ENCODE data around the gene PARP11. TPM values are rescaled to one million over a fixed set of nuclear protein-coding genes. Genes with fewer than 3 reads are reported as not detected.
"Not testable (repeated sequence)": the region's sequence is repeated elsewhere in the genome, so short reads cannot be mapped to it uniquely, and the experiment has no call there.

Gene PARP11
- total RNA-seq, 2 experiments from 2014 or later = 15.9 to 29.7 TPM

DNA sequence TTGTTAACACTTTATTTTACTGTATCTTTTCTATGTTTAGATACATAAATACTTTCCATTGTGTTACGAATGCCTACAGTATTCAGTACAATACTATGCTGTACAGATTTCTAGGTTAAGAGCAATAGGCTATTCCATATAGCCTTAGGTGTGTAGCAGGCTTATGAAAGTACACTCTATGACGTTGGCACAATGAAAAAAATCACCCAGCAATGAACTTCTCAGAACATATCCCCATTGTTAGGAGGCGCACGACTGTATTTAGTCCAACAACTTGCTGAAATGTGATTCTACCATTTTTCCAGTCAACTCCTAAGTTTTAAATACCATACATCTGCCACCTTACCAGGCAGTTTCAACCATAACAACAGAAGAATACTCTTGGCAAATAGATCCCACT lies 1.8 kb downstream of the PARP11 start:
- Mint-ChIP-seq H3K36me3 (peaks cover 30% of the 10 kb centered on the region), H3K4me1 (peaks cover 39% of the 10 kb centered on the region), H3K27me3 (no peaks in the 10 kb centered on the region), H3K4me3 (peak overlapping the region; percentile 97), H3K27ac (peak overlapping the region; percentile 96), H3K9me3 (ENCODE audit: low read depth) (peaks cover 6% of the 10 kb centered on the region)
- ATAC-seq (no peak), DNase-seq (no peak)
- CTCF ChIA-PET = no interaction called here

DNA sequence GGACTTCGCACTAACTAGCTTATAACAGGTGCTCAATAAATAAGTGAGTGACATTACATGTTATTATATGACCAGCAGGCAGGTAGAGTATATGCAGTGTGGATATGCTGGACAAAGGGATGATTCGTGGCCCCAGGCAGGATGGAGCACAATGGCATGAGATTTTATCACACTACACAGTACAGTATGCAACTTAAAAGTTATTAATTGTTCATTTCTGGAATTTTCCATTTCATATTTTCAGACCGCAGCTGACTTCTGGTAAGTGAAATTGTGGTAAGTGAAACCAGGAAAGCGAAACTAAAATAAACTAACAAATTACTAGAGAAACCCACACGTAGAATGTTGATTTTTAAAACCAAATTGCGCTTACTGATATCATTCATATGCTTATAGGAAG lies 3.3 kb downstream of the PARP11 start:
- peaks cover 44% of the 10 kb centered on the region for H3K36me3 Mint-ChIP-seq

DNA sequence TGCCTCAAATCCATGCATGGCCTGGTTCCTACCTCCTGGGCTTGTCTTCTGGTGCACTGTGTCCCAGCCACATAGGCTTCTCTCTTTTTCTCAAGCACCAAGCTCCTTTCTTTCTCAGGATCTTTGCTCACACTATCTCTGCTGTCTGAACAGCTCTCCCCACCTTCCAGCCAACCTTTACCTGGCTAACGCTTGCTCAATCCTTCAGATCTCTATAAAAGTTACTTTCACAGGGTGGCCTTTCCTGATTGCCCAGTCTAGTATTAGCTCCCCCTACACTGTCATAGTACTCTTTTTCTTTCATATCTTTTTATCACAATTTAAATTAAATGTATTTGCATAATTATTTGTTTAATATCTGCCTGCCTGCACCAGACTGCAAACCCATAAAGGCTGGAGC lies 3.8 kb downstream of the PARP11 start:
- no peak for ATAC-seq
- CTCF ChIA-PET = interaction anchor here (0.8 to 2.3 kb wide), 6 partner anchors 10 to 569 kb away, joined by 3 to 8 read pairs (median 4); no protein-coding TSS in a partner anchor

More for the DNA sequence above, 3.3 kb downstream of the PARP11 start:
- ATAC-seq (peak; percentile 21), DNase-seq (peak; percentile 53)
- Mint-ChIP-seq H3K4me3 (peak overlapping the region; percentile 97), H3K27ac (peak overlapping the region; percentile 96), H3K27me3 (no peaks in the 10 kb centered on the region), H3K4me1 (peaks cover 39% of the 10 kb centered on the region), H3K9me3 (ENCODE audit: low read depth) (peaks cover 12% of the 10 kb centered on the region)
- CTCF ChIA-PET = interaction anchor here (0.8 to 2.3 kb wide), 6 partner anchors 10 to 570 kb away, joined by 3 to 8 read pairs (median 4); no protein-coding TSS in a partner anchor

DNA sequence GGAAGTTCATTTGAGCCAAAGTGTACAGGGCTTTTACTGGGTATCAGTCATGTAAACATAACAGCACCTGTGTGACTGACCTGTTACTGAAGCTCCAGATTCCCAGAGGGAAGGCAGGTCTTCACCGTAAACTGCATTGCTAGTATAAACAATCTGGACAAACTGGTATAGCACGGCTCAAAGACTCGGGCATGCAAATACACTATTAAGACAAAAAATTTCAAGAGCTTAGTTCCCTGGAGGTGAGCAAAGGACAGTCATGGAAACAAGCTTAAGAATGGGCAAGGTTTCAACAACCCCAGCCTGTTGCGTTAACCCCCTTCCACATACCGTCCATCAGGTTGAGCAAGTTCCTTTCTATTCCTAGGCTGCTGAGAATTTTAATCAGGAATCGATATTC lies 9.4 kb downstream of the PARP11 start:
- H3K4me1 Mint-ChIP-seq = peaks cover 7% of the 10 kb centered on the region
- no peak for ATAC-seq
- no peak overlapping the region for H3K4me3 Mint-ChIP-seq
- CTCF ChIA-PET = no interaction called here
- H3K9me3 Mint-ChIP-seq (ENCODE audit: low read depth) = peaks cover 11% of the 10 kb centered on the region
- H3K27me3 Mint-ChIP-seq = no peaks in the 10 kb centered on the region
- DNase-seq = no peak
- H3K36me3 Mint-ChIP-seq = peaks cover 62% of the 10 kb centered on the region
- H3K27ac Mint-ChIP-seq = no peak overlapping the region

More for the DNA sequence above, 3.8 kb downstream of the PARP11 start:
- peak overlapping the region; percentile 96 for H3K27ac Mint-ChIP-seq
- peak overlapping the region; percentile 97 for H3K4me3 Mint-ChIP-seq
- H3K36me3 Mint-ChIP-seq = peaks cover 48% of the 10 kb centered on the region
- no peaks in the 10 kb centered on the region for H3K27me3 Mint-ChIP-seq
- no peak for DNase-seq
- peaks cover 38% of the 10 kb centered on the region for H3K4me1 Mint-ChIP-seq
- peaks cover 14% of the 10 kb centered on the region for H3K9me3 Mint-ChIP-seq (ENCODE audit: low read depth)

- CTCF ChIA-PET = no interaction called here
- H3K27me3 Mint-ChIP-seq = no peaks in the 10 kb centered on the region
- H3K4me3 Mint-ChIP-seq = no peak overlapping the region
- no peak for DNase-seq
- H3K27ac Mint-ChIP-seq = no peak overlapping the region
- H3K36me3 Mint-ChIP-seq = peaks cover 45% of the 10 kb centered on the region
- peaks cover 6% of the 10 kb centered on the region for H3K9me3 Mint-ChIP-seq (ENCODE audit: low read depth)
- peaks cover 28% of the 10 kb centered on the region for H3K4me1 Mint-ChIP-seq
- ATAC-seq = no peak
Measured at GRCh38 chr12:3842517-3842916, 30.7 kb downstream of the PARP11 start.

GRCh38 chr12:3841783-3842182 lies 31.4 kb downstream of the PARP11 start:
- Mint-ChIP-seq H3K36me3 (peaks cover 41% of the 10 kb centered on the region), H3K27me3 (no peaks in the 10 kb centered on the region), H3K4me3 (no peak overlapping the region), H3K4me1 (peaks cover 32% of the 10 kb centered on the region), H3K9me3 (ENCODE audit: low read depth) (peaks cover 2% of the 10 kb centered on the region), H3K27ac (no peak overlapping the region)
- ATAC-seq (no peak), DNase-seq (no peak)
- CTCF ChIA-PET = no interaction called here

- ATAC-seq; CTCF ChIA-PET; H3K27me3 Mint-ChIP-seq; H3K9me3 Mint-ChIP-seq (ENCODE audit: low read depth); H3K4me3 Mint-ChIP-seq; DNase-seq; H3K27ac Mint-ChIP-seq: not testable (repeated sequence)
- H3K36me3 Mint-ChIP-seq = peaks cover 42% of the 10 kb centered on the region
- H3K4me1 Mint-ChIP-seq = peaks cover 32% of the 10 kb centered on the region
Measured at GRCh38 chr12:3840833-3841232, 32.4 kb downstream of the PARP11 start.

DNA sequence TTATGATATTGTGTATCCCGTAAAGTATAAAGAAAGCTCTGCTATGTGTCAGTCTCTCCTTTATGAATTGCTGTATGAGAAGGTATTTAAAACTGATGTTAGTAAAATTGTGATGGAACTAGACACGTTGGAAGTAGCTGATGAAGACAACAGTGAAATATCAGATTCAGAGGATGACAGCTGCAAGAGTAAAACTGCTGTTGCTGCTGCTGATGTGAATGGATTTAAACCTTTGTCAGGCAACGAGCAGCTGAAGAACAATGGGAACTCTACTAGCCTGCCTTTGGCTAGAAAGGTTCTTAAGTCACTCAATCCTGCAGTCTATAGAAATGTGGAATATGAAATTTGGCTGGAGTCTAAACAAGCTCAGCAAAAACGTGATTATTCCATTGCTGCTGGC lies 33.5 kb downstream of the PARP11 start:
- CTCF ChIA-PET; H3K9me3 Mint-ChIP-seq (ENCODE audit: low read depth): not testable (repeated sequence)
- H3K36me3 Mint-ChIP-seq = peaks cover 42% of the 10 kb centered on the region

GRCh38 chr12:3838701-3839548 lies 34.3 kb downstream of the PARP11 start:
- peak; percentile 81 for ATAC-seq
- peaks cover 22% of the 10 kb centered on the region for H3K4me1 Mint-ChIP-seq
- H3K27me3 Mint-ChIP-seq; H3K27ac Mint-ChIP-seq; DNase-seq; H3K9me3 Mint-ChIP-seq (ENCODE audit: low read depth); CTCF ChIA-PET: not testable (repeated sequence)
- peak overlapping the region; percentile 61 for H3K4me3 Mint-ChIP-seq
- peaks cover 40% of the 10 kb centered on the region for H3K36me3 Mint-ChIP-seq

More for the DNA sequence above, 33.5 kb downstream of the PARP11 start:
- H3K4me3 Mint-ChIP-seq, H3K27me3 Mint-ChIP-seq, ATAC-seq, H3K27ac Mint-ChIP-seq, DNase-seq: not testable (repeated sequence)
- H3K4me1 Mint-ChIP-seq = peaks cover 29% of the 10 kb centered on the region

GRCh38 chr12:3838076-3838475 lies 35.1 kb downstream of the PARP11 start:
- Mint-ChIP-seq H3K4me3 (peak overlapping the region; percentile 61), H3K36me3 (peaks cover 39% of the 10 kb centered on the region), H3K4me1 (peaks cover 15% of the 10 kb centered on the region), H3K27ac (no peak overlapping the region), H3K9me3 (ENCODE audit: low read depth) (peaks cover 2% of the 10 kb centered on the region), H3K27me3 (no peaks in the 10 kb centered on the region)
- CTCF ChIA-PET = no interaction called here
- DNase-seq (no peak), ATAC-seq (no peak)

DNA sequence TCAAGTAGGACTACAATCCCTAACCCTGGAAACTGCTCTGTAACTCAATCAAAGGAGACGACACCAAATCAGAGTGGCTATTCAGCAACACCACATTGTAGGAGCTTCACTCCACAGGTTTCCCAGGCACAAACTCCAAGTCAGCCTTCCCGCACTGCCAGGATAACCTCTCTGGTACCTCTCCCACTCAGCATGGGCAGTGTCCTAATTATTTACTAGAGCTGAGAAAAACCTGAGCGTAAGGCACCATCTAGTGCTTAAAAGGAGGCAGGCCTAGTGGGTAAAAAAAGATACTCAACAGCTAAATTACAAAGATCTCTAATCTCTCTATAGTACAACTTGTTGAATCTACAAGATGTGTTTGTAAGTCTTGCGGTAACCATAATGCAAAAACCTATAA lies 36.1 kb downstream of the PARP11 start:
- H3K9me3 Mint-ChIP-seq (ENCODE audit: low read depth) = peaks cover 2% of the 10 kb centered on the region
- peaks cover 14% of the 10 kb centered on the region for H3K4me1 Mint-ChIP-seq
- CTCF ChIA-PET = no interaction called here
- H3K27me3 Mint-ChIP-seq = no peaks in the 10 kb centered on the region
- no peak for DNase-seq
- no peak overlapping the region for H3K4me3 Mint-ChIP-seq
- ATAC-seq = no peak
- no peak overlapping the region for H3K27ac Mint-ChIP-seq
- peaks cover 37% of the 10 kb centered on the region for H3K36me3 Mint-ChIP-seq

DNA sequence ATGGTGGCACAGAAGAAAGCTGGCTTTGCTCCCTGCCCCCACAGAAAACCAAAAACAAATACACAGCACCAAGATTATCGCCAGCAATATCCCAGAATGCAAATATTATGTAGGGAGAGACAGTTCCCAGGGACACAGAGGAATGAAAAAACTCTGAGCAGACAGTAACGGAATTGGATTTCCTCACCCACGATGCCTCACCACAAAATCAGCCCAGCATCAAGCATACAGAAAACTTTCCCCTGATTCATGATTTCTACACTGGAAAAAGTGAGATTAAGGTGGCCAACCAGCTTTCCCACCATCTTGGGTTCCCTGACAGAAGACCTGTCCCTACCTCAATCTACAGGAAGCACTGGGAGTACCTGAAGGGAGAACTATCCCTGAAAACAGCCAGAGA lies 36.6 kb downstream of the PARP11 start:
- CTCF ChIA-PET = no interaction called here
- Mint-ChIP-seq H3K27me3 (no peaks in the 10 kb centered on the region), H3K4me1 (peaks cover 14% of the 10 kb centered on the region), H3K36me3 (peaks cover 36% of the 10 kb centered on the region), H3K9me3 (ENCODE audit: low read depth) (peaks cover 2% of the 10 kb centered on the region), H3K27ac (no peak overlapping the region), H3K4me3 (no peak overlapping the region)
- DNase-seq (no peak), ATAC-seq (no peak)

- peaks cover 33% of the 10 kb centered on the region for H3K36me3 Mint-ChIP-seq
- DNase-seq (no peak), ATAC-seq (no peak)
- no peak overlapping the region for H3K4me3 Mint-ChIP-seq
- peaks cover 14% of the 10 kb centered on the region for H3K4me1 Mint-ChIP-seq
- CTCF ChIA-PET = no interaction called here
- H3K27me3 Mint-ChIP-seq = no peaks in the 10 kb centered on the region
- peaks cover 2% of the 10 kb centered on the region for H3K9me3 Mint-ChIP-seq (ENCODE audit: low read depth)
- no peak overlapping the region for H3K27ac Mint-ChIP-seq
Measured at GRCh38 chr12:3835914-3836313, 37.3 kb downstream of the PARP11 start.

GRCh38 chr12:3834774-3835173 lies 38.4 kb downstream of the PARP11 start:
- CTCF ChIA-PET = interaction anchor here (2.0 kb wide), 1 partner anchor 535 kb away, joined by 7 read pairs; no protein-coding TSS in a partner anchor

More at GRCh38 chr12:3834774-3835173, 38.4 kb downstream of the PARP11 start:
- peaks cover 2% of the 10 kb centered on the region for H3K9me3 Mint-ChIP-seq (ENCODE audit: low read depth)
- H3K27me3 Mint-ChIP-seq = no peaks in the 10 kb centered on the region
- H3K36me3 Mint-ChIP-seq = peaks cover 23% of the 10 kb centered on the region
- peaks cover 14% of the 10 kb centered on the region for H3K4me1 Mint-ChIP-seq
- DNase-seq (no peak), ATAC-seq (no peak)
- H3K27ac Mint-ChIP-seq = no peak overlapping the region
- H3K4me3 Mint-ChIP-seq = no peak overlapping the region

Data from activated CD8-positive, alpha-beta memory T cell treated with anti-CD3 and anti-CD28 coated beads, Interleukin-2, amount 10 ng/mL, durations not matched to agents 7 days and 5 days (primary cell).